SIG-M5 (cell line): ENCODE data around the gene EPHB1.
"Not testable (repeated sequence)": the region's sequence is repeated elsewhere in the genome, so short reads cannot be mapped to it uniquely, and the experiment has no call there.

Experiments used
- DNase-seq: peaks from one replicate; lab custom pipeline; 2025; lab: John Stamatoyannopoulos, UW

The EPHB1 gene

DNA sequence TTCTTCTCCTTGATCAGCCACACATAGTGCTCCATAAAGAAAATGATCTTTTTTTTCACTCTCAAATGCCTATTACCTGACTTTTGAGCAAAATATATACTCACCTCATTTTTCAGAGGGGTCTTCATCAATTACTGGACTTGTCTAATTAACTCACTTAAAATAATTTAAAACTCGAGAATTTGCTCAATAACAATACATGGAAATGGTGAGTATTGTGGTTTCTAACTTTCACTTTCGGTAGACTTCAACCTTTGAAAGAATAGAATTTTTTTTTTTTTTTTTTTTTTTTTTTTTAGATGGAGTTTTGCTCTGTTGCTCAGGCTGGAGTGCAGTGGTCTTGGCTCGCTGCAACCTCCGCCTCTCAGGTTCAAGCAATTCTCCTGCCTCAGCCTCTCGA, 17.7 kb upstream of the EPHB1 start:
- DNase-seq = no peak

DNA sequence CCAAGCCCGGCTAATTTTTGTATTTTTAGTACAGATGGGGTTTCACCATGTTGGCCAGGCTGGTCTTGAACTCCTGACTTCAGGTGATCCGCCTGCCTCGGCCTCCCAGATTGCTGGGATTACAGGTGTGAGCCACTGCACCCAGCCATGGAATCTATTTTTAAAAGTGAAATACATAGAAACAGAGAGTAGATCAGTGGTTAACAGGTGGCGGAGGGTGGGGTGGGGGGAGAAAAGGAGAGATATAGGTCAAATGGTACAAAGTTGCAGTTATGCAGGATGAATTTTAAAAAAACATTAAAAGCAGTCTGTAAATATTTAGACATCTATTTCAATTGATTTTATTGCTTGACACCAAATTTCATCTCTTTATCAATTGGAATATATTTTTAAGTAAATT, 6.8 kb upstream of the EPHB1 start:
- DNase-seq = not testable (repeated sequence)

GRCh38 chr3:134790065-134790464, 5.0 kb upstream of the EPHB1 start:
- DNase-seq = no peak

DNA sequence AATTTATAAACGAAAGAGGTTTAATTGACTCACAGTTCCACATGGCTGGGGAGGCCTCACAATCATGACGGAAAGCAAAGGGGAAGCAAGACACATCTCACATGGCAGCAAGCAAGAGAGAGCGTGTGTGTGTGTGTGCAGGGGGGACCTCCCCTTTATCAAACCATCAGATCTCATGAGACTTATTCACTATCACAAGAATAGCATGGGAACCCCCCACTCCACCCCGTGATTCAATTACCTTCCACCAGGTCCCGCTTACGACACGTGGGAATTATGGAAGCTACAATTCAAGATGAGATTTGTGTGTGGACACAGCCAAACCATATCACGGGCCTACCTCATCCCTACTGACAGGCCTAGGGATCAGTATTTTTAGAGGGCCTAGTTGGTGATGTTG, 3.1 kb upstream of the EPHB1 start:
- no peak for DNase-seq

GRCh38 chr3:134792700-134793099, 2.4 kb upstream of the EPHB1 start:
- no peak for DNase-seq

DNA sequence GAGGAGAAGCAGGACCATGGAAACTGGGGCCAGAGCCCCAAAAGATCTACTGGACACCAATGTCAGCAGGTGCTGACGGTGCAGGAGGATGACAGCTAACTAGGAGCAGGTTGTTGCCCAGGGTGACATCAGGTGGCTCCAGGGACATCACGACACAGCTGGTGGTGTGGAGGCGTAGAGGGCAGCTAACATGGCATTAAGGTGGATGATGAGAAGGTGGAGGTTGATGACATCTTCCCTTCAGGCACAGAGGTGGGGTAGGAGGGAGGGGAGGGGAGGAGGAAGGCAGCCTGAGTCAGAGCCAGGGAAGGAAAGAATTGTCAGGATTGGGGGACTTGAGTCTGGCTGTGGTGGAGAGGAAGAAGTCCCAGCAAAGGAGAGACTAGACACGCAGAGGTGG, 1.5 kb upstream of the EPHB1 start:
- no peak for DNase-seq

DNA sequence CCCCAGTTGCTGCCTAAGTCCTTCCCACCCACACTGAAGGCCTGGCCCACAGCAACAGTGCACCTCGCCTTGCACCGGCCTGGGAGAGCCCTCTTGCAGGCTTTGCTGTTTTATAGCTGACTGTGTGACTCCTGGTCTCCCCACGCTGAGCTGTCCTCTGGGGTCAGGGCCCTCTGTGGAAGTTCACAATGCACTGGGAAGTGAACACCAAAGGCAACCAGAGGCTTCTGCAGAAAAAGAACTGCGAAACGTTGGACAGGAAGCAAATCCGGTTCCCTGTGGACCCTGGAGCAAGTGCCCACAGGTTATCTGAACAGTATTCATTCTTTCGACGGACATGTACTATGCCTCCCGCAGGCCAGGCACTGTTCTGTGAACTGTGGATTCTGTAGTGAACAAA, 737 bp upstream of the EPHB1 start:
- DNase-seq = no peak

- DNase-seq = no peak
Measured at GRCh38 chr3:134795746-134796280, 753 bp downstream of the EPHB1 start.

DNA sequence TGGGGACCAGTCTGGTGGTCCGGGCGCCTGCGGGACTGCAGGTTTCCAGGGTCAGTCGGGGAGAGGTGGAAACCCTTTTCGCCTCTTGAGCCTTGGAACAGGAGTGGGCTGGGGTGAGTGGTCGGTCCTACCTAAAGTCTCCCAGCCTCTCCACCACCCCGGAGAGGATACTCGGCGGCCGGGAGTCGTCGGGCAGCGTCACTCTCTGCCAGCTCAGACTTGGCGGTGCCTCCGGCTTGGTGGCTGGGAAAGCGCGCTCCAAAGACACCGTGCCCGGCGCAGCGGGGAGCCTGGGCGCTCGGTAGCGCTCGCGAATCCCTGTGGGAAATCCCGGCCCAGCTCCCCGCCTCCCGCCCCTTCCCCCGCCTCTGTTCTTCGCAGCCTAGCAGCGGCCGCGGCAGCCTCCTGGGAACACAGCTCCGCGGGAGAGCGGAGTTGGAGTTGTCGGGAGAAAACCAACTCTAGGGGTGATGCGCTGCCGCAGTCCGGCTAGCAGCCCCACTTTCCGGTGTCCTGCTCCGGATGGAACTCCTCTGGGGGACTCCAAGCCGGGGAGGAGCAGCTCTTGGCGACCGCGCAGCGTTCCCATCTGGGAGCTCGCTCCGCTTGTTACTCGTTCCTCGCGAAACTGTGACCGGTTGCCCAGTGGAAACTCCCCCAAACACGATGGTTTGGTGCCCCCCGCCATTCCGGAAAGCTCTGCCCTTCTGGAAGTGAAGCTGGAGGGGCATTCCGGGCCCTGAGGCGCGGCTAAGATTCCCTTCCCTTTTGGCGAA, 1.4 kb downstream of the EPHB1 start:
- no peak for DNase-seq

DNA sequence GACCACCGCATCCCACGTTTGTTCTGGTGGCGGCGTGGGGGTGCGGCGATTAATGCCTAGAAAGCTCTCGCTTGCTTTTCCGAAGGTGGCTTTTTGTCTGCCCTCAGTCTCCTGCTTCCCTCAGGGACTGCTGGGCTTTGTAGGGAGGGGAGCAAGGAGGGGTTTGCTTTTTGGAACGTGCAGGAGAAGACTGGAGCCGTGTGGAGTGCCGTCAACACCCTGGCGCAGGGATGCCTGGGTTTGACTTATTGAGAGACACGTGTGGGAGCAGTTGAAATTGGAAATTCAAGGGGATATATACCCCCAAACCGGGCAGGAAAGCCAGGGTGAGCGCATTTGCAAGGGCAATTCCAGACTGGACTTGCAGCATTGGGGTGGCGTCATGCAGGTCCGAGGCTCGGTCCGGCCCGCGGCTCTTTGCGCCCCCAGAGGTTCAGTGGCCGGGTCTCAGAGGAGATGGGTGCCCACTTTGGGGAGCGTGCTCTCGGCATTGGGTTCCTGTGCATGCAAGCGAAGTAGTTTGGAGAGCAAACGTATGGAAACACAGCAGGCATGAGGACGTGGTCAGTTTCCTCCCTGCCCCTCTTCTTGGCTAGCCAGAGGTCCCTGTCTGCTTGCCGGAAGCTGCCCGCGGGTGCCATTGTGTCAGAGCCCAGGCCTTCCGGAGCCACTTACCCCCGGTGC, 2.1 kb downstream of the EPHB1 start:
- no peak for DNase-seq

DNA sequence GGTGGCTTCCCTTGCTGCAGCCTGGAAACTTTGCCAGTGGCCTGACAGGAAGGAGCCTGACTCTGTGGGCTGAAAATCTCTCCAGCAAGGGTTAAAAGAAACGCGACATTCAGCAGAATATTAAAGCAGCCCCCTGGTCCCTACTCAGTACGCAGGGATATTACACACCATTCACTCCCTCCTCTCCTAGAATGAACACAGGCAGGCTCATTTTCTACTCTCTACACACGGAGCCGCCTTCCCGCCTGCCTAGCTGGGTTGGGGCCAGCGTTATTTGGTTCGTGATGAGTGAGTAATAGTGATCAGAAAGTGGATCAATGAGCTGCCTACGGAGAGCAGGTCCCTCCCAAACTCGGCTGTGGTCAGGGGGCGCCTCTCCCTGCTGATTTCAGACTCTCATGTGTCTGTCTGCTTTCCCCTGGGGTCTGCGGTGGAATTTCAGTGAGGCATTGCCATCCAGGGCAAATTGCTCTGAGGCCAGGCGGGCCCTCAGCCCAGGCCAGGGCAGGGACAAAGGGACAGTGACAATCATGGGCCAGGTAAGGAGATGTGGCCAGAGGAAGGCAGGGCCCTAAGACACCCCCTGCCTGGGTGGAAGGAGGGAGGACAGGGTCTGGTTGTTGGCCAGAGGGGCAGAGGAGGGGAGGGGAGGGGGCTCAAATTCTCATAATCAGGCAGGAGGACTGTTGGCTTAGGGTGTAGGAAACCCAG, 2.8 kb downstream of the EPHB1 start:
- DNase-seq = no peak

DNA sequence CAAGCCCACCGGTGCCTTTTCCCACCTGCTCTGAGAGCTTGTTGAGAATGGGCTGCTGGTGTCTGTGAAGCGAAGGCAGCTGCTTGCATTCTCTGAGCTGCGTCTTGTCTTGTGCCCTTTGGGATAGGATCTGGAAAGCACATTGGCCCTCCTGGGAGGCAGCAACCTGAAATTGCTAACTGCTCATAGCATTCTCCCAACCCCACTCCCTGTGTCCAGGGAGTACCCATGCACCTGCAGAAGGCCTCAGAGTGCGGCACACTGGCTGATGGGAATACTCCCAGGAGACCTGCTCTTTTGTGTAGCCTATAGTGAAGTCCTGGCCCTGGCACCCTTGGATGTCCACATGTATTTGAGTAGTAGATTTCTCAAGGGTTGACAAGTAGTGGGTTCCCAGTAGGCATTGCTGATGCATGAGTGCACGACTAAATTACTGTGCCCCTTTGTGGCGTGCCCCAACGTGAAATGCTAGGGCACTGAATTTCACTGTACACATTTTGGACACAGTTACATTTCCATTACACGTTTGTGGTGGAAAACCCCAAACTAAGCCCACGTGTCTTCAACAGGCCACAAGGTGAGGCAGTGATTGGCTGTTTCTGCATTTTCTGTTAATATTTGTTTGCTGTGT, 3.7 kb downstream of the EPHB1 start:
- no peak for DNase-seq

DNA sequence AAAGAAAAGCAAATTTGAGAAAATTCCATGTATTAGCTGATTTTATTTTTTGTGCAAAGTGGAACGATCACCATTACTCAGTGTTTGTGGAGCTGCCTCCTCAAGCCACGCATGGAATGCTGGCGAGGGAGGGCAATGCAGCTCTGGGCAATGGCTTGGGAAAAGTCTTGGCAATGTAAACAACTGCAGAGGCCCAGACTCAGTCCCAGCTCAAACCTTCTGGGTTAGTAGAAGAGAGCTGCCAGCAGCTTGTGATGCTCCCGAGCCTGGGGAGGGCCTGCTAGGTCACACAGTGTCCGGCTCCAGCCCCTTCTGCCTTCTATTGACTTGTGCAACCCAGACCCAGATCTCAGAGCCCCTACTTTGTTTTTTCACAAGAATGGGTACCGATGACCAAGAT, 4.3 kb downstream of the EPHB1 start:
- no peak for DNase-seq

GRCh38 chr3:134801204-134801958, 6.3 kb downstream of the EPHB1 start:
- no peak for DNase-seq

DNA sequence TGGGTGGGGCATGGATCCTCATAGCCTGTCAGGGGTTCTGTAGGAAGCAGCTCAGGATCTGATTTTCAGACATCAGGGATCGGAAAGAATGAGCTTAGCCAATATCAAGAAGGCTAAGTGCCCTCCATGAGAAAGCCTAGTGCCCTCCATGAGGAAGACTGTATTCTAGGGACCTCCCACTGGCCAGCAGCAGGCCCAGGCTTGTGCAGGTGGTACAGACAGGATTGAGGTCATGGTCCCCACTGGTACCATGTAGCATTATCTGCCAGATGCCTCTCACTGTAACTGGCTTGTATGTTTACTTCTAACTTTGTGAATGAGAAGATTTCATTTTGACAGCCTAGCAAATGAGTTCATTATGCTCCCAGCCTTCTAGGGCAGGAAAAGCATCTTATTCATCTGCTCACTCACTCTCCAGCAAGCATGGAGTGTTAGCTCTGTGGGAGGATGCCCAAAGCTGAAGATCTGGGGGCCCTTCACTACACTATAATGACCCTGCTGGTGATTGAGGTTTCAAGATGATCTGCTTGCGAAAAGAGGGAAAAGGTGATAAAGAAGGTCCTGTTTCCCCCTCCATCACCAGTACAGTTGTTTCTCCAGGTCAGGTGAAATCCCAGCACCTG, 7.5 kb downstream of the EPHB1 start:
- DNase-seq = no peak

GRCh38 chr3:134803051-134803505, 8.0 kb downstream of the EPHB1 start:
- DNase-seq = no peak

GRCh38 chr3:134803652-134804051, 8.6 kb downstream of the EPHB1 start:
- no peak for DNase-seq

GRCh38 chr3:134804508-134805480, 9.7 kb downstream of the EPHB1 start:
- DNase-seq = no peak

DNA sequence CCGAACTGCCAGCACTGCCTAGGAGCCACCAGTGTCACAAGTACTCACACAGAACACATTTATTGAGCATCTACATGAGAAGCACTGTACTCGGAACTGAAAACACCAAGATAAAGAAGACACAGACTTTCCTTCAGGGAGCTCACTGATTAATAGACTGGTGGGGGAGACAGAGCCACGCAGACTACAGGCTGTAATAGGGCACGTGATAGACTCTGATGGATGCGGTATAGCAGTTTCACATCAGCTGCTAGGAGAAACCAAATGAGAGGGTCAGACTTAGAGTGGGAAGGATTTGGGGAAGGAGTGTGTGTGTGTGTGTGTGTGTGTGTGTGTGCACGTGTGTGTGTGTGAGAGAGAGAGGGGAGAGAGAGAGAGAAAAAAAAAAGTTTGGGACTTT, 12.1 kb downstream of the EPHB1 start:
- DNase-seq = no peak

DNA sequence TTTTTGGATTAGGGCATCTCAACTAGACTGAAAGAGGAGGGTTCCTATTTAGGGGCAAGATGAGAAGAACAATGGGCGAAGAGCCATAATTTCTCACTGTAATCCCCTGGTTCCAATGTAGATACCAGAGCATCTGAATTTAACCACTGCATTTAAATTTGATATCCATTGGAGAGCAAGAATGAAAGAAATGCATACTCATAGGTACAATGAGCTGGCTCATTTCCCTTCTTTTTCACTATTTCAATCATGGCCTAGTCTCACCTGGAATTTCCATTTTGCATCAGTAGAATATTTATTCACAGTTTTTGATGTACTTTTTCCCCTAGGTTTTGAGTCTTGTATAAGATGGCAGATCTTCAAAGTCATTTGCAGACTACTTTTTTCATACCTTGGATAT, 13.8 kb downstream of the EPHB1 start:
- no peak for DNase-seq
